Osteoblast (primary cell): ENCODE measurements around the gene SCAMP5. TPM values are rescaled to one million over a fixed set of nuclear protein-coding genes. Genes with fewer than 3 reads are reported as not detected.

Experiments used
- DNase-seq: peaks from one replicate; pipeline ENCODE4 v3.0.0; 2011; ENCODE audit warnings: low spot score, mixed read lengths; ENCODE audit not compliant: insufficient read length; ENCODE audit errors: missing footprints
- H2AFZ ChIP-seq: 2 replicates; pipeline ENCODE4 v1.6.0; 2011; ENCODE audit warnings: mild to moderate bottlenecking, low read length
- H3K27ac ChIP-seq: 2 replicates; pipeline ENCODE4 v1.5.1; 2011; ENCODE audit warnings: mild to moderate bottlenecking, low read depth, low read length, moderate library complexity
- H3K27me3 ChIP-seq: 2 replicates; pipeline ENCODE4 v1.6.0; 2012; ENCODE audit warnings: mild to moderate bottlenecking, control low read depth, inconsistent platforms, low read length, moderate library complexity; ENCODE audit not compliant: insufficient read depth
- H3K36me3 ChIP-seq: 2 replicates; pipeline ENCODE4 v1.5.1; 2011; ENCODE audit warnings: mild to moderate bottlenecking, low read length, control low read depth, moderate library complexity; ENCODE audit not compliant: insufficient read depth
- H3K4me1 ChIP-seq: 2 replicates; pipeline ENCODE4 v1.5.1; 2011; ENCODE audit warnings: mild to moderate bottlenecking, low read length, control low read depth, moderate library complexity; ENCODE audit not compliant: insufficient read depth
- H3K4me2 ChIP-seq: 2 replicates; pipeline ENCODE4 v1.6.0; 2011; ENCODE audit warnings: mild to moderate bottlenecking, low read length; ENCODE audit not compliant: insufficient read depth
- H3K4me3 ChIP-seq: fragments of 200-600 bp; sonication (generic); 3 replicates; pipeline ENCODE4 v1.5.1; 2012; ENCODE audit warnings: mild to moderate bottlenecking, low read length, inconsistent platforms; ENCODE audit not compliant: insufficient read depth
- H3K79me2 ChIP-seq: 2 replicates; pipeline ENCODE4 v1.6.0; 2012; ENCODE audit warnings: mild to moderate bottlenecking, low read length, control low read depth, inconsistent platforms; ENCODE audit not compliant: insufficient read depth
- H3K9me3 ChIP-seq: 2 replicates; pipeline ENCODE4 v1.5.1; 2011; ENCODE audit warnings: low read depth, low read length, control low read depth
- H4K20me1 ChIP-seq: 2 replicates; pipeline ENCODE4 v1.6.0; 2012; ENCODE audit warnings: mild to moderate bottlenecking, low read length, control low read depth; ENCODE audit not compliant: insufficient read depth
- CTCF ChIP-seq: IDR thresholded peaks from 2 replicates; pipeline ENCODE4 v1.5.1; 2011; ENCODE audit warnings: mild to moderate bottlenecking, low read depth, low read length, moderate library complexity; ENCODE audit errors: extremely low read depth
- total RNA-seq: library from RNA; depleted of rRNA; stranded (reverse); fragments of >200 nt; gene quantifications from 2 replicates; pipeline ENCODE4 v1.2.3, GENCODE V29; 2012

The SCAMP5 gene
- total RNA-seq, 1 donor, result 1.8 TPM

GRCh38 chr15:75036212-75036616 is 40.9 kb downstream of the SCAMP5 start:
- no peak for DNase-seq
- Histone ChIP-seq H3K4me1 (peaks cover 5% of the 10 kb centered on the region), H3K79me2 (peaks cover 6% of the 10 kb centered on the region), H3K27ac (no peak overlapping the region), H3K4me2 (no peak overlapping the region), H4K20me1 (peaks cover 2% of the 10 kb centered on the region), H2AFZ (no peak overlapping the region), H3K9me3 (no peaks in the 10 kb centered on the region), H3K36me3 (no peaks in the 10 kb centered on the region), H3K27me3 (no peaks in the 10 kb centered on the region), H3K4me3 (no peak overlapping the region)
- no peak for TF ChIP-seq CTCF

GRCh38 chr15:75037685-75038084 is 42.3 kb downstream of the SCAMP5 start:
- Histone ChIP-seq H3K4me3 (no peak overlapping the region), H3K36me3 (no peaks in the 10 kb centered on the region), H3K79me2 (peaks cover 6% of the 10 kb centered on the region), H3K27me3 (no peaks in the 10 kb centered on the region), H3K27ac (no peak overlapping the region), H2AFZ (no peak overlapping the region), H4K20me1 (peaks cover 4% of the 10 kb centered on the region), H3K4me1 (peaks cover 7% of the 10 kb centered on the region), H3K4me2 (no peak overlapping the region), H3K9me3 (no peaks in the 10 kb centered on the region)
- no peak for DNase-seq
- TF ChIP-seq CTCF, result no peak

GRCh38 chr15:75038231-75038630 is 42.9 kb downstream of the SCAMP5 start:
- no peak overlapping the region for H3K4me2 ChIP-seq
- no peak overlapping the region for H2AFZ ChIP-seq
- no peaks in the 10 kb centered on the region for H3K27me3 ChIP-seq
- H3K79me2 ChIP-seq, result peaks cover 6% of the 10 kb centered on the region
- no peaks in the 10 kb centered on the region for H3K36me3 ChIP-seq
- H3K9me3 ChIP-seq, result no peaks in the 10 kb centered on the region
- H3K4me1 ChIP-seq, result peaks cover 13% of the 10 kb centered on the region
- no peak for TF ChIP-seq CTCF
- DNase-seq, result no peak
- peaks cover 9% of the 10 kb centered on the region for H4K20me1 ChIP-seq
- no peak overlapping the region for H3K4me3 ChIP-seq
- no peak overlapping the region for H3K27ac ChIP-seq

GRCh38 chr15:75042730-75043508 is 47.6 kb downstream of the SCAMP5 start:
- Histone ChIP-seq H3K4me3 (peak overlapping the region; percentile 43), H3K36me3 (no peaks in the 10 kb centered on the region), H3K4me1 (peaks cover 26% of the 10 kb centered on the region), H3K4me2 (peak overlapping the region; percentile 63), H3K27me3 (no peaks in the 10 kb centered on the region), H4K20me1 (peaks cover 16% of the 10 kb centered on the region), H3K27ac (peak overlapping the region; percentile 93), H3K79me2 (peaks cover 3% of the 10 kb centered on the region), H2AFZ (peak overlapping the region; percentile 17), H3K9me3 (no peaks in the 10 kb centered on the region)
- peak; percentile 40 for TF ChIP-seq CTCF
- no peak for DNase-seq
